ENCODE data around the gene LRRIQ3.
"Not testable (repeated sequence)": the region's sequence is repeated elsewhere in the genome, so short reads cannot be mapped to it uniquely, and the experiment has no call there.

The LRRIQ3 gene

GRCh38 chr1:74145086-74145485 is 52.9 kb downstream of the LRRIQ3 start:
- no peak overlapping the region for H3K4me3 ChIP-seq (ENCODE audit: low read length)
- no peaks in the 10 kb centered on the region for H3K36me3 ChIP-seq (replicated peaks; ENCODE audit: insufficient read depth, low read length)
- H3K79me2 ChIP-seq (ENCODE audit: low read length): no peaks in the 10 kb centered on the region
- no peaks in the 10 kb centered on the region for H3K4me1 ChIP-seq (ENCODE audit: low read length)
- DNase-seq: no peak
- H3K9me3 ChIP-seq (replicated peaks; ENCODE audit: insufficient read depth, low read length): no peaks in the 10 kb centered on the region
- no peaks in the 10 kb centered on the region for H4K20me1 ChIP-seq (ENCODE audit: insufficient read depth, low read length)
- no peaks in the 10 kb centered on the region for H3F3A ChIP-seq (ENCODE audit: insufficient read depth, low read length)
- H3K27me3 ChIP-seq (replicated peaks; ENCODE audit: insufficient read depth, low read length): no peaks in the 10 kb centered on the region
- no peaks in the 10 kb centered on the region for H3K9me2 ChIP-seq (replicated peaks; ENCODE audit: insufficient read depth, low read length)
- H3K9ac ChIP-seq (ENCODE audit: low read length): no peak overlapping the region
- no peak overlapping the region for H2AFZ ChIP-seq (ENCODE audit: low read length)
- TF ChIP-seq CTCF (IDR thresholded peaks at IDR 0.05; ENCODE audit: low read length): no peak
- no peak for TF ChIP-seq EZH2 (optimal IDR thresholded peaks at IDR 0.05; ENCODE audit: low read depth, low read length)
- TF ChIP-seq EZH2phosphoT487 (IDR thresholded peaks at IDR 0.05; ENCODE audit: low read length): no peak
- H3K4me2 ChIP-seq (ENCODE audit: low read depth, low read length): no peak overlapping the region
- H3K27ac ChIP-seq (ENCODE audit: low read length): no peak overlapping the region

GRCh38 chr1:74117370-74117769 is 80.6 kb downstream of the LRRIQ3 start:
- H3K27ac ChIP-seq (ENCODE audit: low read length); H3K9ac ChIP-seq (ENCODE audit: low read length); H3K9me2 ChIP-seq (replicated peaks; ENCODE audit: insufficient read depth, low read length); DNase-seq; H3K4me3 ChIP-seq (ENCODE audit: low read length); H3F3A ChIP-seq (ENCODE audit: insufficient read depth, low read length); H3K4me1 ChIP-seq (ENCODE audit: low read length); H3K79me2 ChIP-seq (ENCODE audit: low read length); H2AFZ ChIP-seq (ENCODE audit: low read length); H3K27me3 ChIP-seq (replicated peaks; ENCODE audit: insufficient read depth, low read length); H4K20me1 ChIP-seq (ENCODE audit: insufficient read depth, low read length); H3K9me3 ChIP-seq (replicated peaks; ENCODE audit: insufficient read depth, low read length); H3K36me3 ChIP-seq (replicated peaks; ENCODE audit: insufficient read depth, low read length); H3K4me2 ChIP-seq (ENCODE audit: low read depth, low read length): not testable (repeated sequence)

- Histone ChIP-seq H3K4me2 (ENCODE audit: low read depth, low read length) (no peak overlapping the region), H3K9me2 (replicated peaks; ENCODE audit: insufficient read depth, low read length) (no peaks in the 10 kb centered on the region), H3K9ac (ENCODE audit: low read length) (no peak overlapping the region), H2AFZ (ENCODE audit: low read length) (no peak overlapping the region), H3K27me3 (replicated peaks; ENCODE audit: insufficient read depth, low read length) (no peaks in the 10 kb centered on the region), H3K4me1 (ENCODE audit: low read length) (no peaks in the 10 kb centered on the region), H3K79me2 (ENCODE audit: low read length) (no peaks in the 10 kb centered on the region), H3K27ac (ENCODE audit: low read length) (no peak overlapping the region), H3K4me3 (ENCODE audit: low read length) (no peak overlapping the region), H3K36me3 (replicated peaks; ENCODE audit: insufficient read depth, low read length) (no peaks in the 10 kb centered on the region), H3F3A (ENCODE audit: insufficient read depth, low read length) (no peaks in the 10 kb centered on the region), H3K9me3 (replicated peaks; ENCODE audit: insufficient read depth, low read length) (no peaks in the 10 kb centered on the region), H4K20me1 (ENCODE audit: insufficient read depth, low read length) (no peaks in the 10 kb centered on the region)
- DNase-seq: no peak
- TF ChIP-seq CTCF (IDR thresholded peaks at IDR 0.05; ENCODE audit: low read length) (no peak), EZH2 (optimal IDR thresholded peaks at IDR 0.05; ENCODE audit: low read depth, low read length) (no peak), EZH2phosphoT487 (IDR thresholded peaks at IDR 0.05; ENCODE audit: low read length) (no peak)
Measured at GRCh38 chr1:74113333-74113732, 84.6 kb downstream of the LRRIQ3 start.

- Histone ChIP-seq H3K9ac (ENCODE audit: low read length) (no peak overlapping the region), H3K79me2 (ENCODE audit: low read length) (no peaks in the 10 kb centered on the region), H3K27ac (ENCODE audit: low read length) (no peak overlapping the region), H3K9me2 (replicated peaks; ENCODE audit: insufficient read depth, low read length) (no peaks in the 10 kb centered on the region), H3K4me3 (ENCODE audit: low read length) (no peak overlapping the region), H4K20me1 (ENCODE audit: insufficient read depth, low read length) (no peaks in the 10 kb centered on the region), H3F3A (ENCODE audit: insufficient read depth, low read length) (no peaks in the 10 kb centered on the region), H3K4me1 (ENCODE audit: low read length) (no peaks in the 10 kb centered on the region), H3K36me3 (replicated peaks; ENCODE audit: insufficient read depth, low read length) (no peaks in the 10 kb centered on the region), H3K27me3 (replicated peaks; ENCODE audit: insufficient read depth, low read length) (no peaks in the 10 kb centered on the region), H3K4me2 (ENCODE audit: low read depth, low read length) (no peak overlapping the region), H3K9me3 (replicated peaks; ENCODE audit: insufficient read depth, low read length) (no peaks in the 10 kb centered on the region), H2AFZ (ENCODE audit: low read length) (no peak overlapping the region)
- TF ChIP-seq EZH2 (optimal IDR thresholded peaks at IDR 0.05; ENCODE audit: low read depth, low read length) (no peak), CTCF (IDR thresholded peaks at IDR 0.05; ENCODE audit: low read length) (no peak), EZH2phosphoT487 (IDR thresholded peaks at IDR 0.05; ENCODE audit: low read length) (no peak)
- no peak for DNase-seq
Measured at GRCh38 chr1:74107394-74107793, 90.6 kb downstream of the LRRIQ3 start.

Data from MM.1S (cell line).